ENCODE data around the gene MFRP. TPM values are rescaled to one million over a fixed set of nuclear protein-coding genes. Genes with fewer than 3 reads are reported as not detected.

MFRP gene
- polyA plus RNA-seq, 1 donor = not detected

- DNase-seq (ENCODE audit: low read depth) = no peak
Observed at GRCh38 chr11:119295178-119295577, 51.3 kb downstream of the MFRP start.

- no peak for DNase-seq (ENCODE audit: low read depth)
Observed at GRCh38 chr11:119293461-119293860, 53.0 kb downstream of the MFRP start.

- DNase-seq (ENCODE audit: low read depth) = no peak
Observed at GRCh38 chr11:119290894-119291497, 55.5 kb downstream of the MFRP start.

Other genes with a start within 250 kb of the MFRP start
- 26.3 TPM for gene DPAGT1, start 244.9 kb downstream of the MFRP start, polyA plus RNA-seq (ENCODE audit: insufficient read length)
- gene C2CD2L, start 239.4 kb downstream of the MFRP start, polyA plus RNA-seq (ENCODE audit: insufficient read length) = 6.5 TPM
- 20.2 TPM for gene HINFP, start 225.1 kb downstream of the MFRP start, polyA plus RNA-seq (ENCODE audit: insufficient read length)
- gene ABCG4, start 197.7 kb downstream of the MFRP start, polyA plus RNA-seq (ENCODE audit: insufficient read length) = 0.14 TPM
- gene NLRX1, start 178.0 kb downstream of the MFRP start, polyA plus RNA-seq (ENCODE audit: insufficient read length) = 11.6 TPM
- gene NHERF4, start 161.2 kb downstream of the MFRP start, polyA plus RNA-seq (ENCODE audit: insufficient read length) = 0.19 TPM
- 11.4 TPM for gene CBL, start 140.4 kb downstream of the MFRP start, polyA plus RNA-seq (ENCODE audit: insufficient read length)
- 223 TPM for gene MCAM, start 29.6 kb downstream of the MFRP start, polyA plus RNA-seq (ENCODE audit: insufficient read length)
- 13.0 TPM for gene RNF26, start 12.2 kb downstream of the MFRP start, polyA plus RNA-seq (ENCODE audit: insufficient read length)
- 23.2 TPM for gene C1QTNF5, start 5.8 kb downstream of the MFRP start, polyA plus RNA-seq (ENCODE audit: insufficient read length)
- gene USP2, start 35.0 kb upstream of the MFRP start, polyA plus RNA-seq (ENCODE audit: insufficient read length) = 62.9 TPM
- 108 TPM for gene THY1, start 76.5 kb upstream of the MFRP start, polyA plus RNA-seq (ENCODE audit: insufficient read length)

Data from forelimb muscle (tissue), 1 donor.